GM10847 (cell line): ENCODE measurements around the gene NDUFA7.

ENCODE experiments used
- POLR2A ChIP-seq: IDR thresholded peaks from 2 replicates; pipeline ENCODE4 v1.6.1; 2011; ENCODE audit not compliant: insufficient read length; ENCODE audit errors: extremely low read depth

Gene NDUFA7

DNA sequence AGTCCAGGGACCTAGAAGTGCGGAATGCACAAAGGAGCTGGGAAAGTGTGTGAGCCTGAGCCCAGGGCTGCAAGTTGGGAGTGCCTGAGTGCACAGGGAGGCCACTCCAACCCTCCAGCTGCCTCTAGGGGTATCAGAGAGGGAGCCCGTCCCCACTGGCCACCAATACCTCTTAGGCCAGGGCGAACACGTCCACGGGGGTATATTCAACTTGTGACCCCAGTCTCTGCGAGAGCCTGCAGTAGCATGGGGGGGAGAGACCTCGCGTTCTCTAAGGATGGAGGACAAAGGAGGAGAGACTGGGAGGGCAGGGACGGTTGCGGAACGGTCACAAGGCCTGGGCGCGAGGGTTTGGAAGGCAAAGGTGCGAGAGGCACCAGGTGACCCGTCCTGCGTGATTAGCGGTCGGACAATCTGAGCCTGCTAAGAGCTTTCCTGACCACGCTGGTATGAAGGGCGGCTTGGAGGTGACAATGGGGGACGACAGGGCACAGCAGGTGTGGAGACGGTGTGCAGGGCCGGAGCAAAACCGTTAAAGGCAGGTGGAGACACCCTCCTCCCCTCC lies 13.7 kb downstream of the NDUFA7 start:
- no peak for TF ChIP-seq POLR2A

DNA sequence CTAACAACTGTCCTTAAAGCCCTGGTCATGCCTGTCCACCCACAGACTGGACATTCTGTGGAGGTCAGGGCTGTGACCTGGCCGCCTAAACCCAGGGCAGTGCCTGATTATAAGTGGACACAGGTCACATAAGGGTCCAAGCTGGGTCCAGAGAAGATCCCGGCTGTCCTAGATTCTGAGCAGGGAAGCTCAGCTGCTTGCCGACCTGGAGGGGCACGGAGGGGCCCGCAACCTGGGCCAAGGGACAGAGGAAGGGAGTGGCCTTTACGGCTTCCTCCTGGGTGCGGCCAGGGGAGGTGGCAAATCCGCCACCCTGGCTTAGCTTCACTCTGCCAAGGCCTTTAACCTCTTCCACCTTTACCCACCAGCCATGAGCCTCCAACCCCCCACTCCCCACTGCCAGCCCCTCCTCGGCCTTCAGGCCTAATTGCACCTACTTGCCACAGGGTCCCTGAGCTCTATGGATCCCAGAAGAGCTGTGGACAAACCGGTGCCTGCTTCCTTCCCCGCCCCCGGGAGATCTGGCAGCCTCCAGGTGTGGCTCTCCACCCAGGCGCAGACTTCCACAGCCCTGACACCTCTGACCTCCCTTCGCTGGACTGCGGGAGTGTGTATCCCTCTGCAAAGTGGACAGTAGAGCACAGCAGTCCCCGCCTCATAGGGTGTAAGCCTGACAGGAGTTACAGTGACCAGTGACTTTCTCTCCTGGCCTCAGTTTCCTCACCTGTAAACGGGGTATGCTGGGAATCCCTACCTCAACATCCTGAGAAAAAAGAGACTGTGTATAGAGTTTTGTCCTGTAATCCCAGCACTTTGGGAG lies 14.7 kb downstream of the NDUFA7 start:
- no peak for TF ChIP-seq POLR2A

GRCh38 chr19:8305798-8306197 lies 15.4 kb downstream of the NDUFA7 start:
- TF ChIP-seq POLR2A, result no peak

DNA sequence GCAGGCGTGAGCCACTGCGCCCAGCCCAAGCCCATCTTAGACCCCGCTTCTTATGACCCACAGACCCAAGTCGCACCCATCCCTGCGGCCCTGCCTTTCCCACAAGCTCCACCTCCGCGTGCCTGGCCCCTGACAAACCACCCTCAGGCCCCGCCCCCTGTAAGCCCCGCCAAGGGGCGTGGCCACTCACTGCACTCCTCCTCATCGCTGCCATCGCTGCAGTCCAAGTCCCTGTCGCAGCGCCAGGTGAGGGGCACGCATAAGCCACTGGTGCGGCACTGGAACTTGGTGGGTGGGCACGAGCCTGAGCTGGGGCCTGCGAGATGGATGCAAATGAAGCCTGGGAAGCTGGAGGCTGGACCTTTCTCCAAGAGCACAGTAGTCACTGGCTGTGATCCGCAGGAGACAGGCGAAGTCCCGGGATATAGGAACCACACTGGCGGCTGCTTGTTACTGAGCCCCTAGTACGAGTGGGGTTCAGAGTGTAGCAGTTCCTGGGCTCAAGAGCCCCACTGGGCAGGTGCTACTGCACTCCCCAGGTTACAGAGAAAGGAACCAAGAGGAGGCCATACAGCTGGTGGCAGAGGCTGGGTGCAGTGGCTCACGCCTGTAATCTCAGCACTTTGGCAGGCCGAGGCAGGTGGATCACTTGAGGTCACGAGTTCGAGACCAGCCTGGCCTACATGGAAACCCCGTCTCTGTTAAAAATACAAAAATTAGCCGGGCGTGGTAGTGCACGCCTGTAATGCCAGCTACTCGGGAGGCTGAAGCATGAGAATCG lies 16.1 kb downstream of the NDUFA7 start:
- no peak for TF ChIP-seq POLR2A

GRCh38 chr19:8302734-8303133 lies 18.4 kb downstream of the NDUFA7 start:
- no peak for TF ChIP-seq POLR2A

GRCh38 chr19:8302357-8302691 lies 18.9 kb downstream of the NDUFA7 start:
- no peak for TF ChIP-seq POLR2A

GRCh38 chr19:8269724-8270123 lies 51.5 kb downstream of the NDUFA7 start:
- TF ChIP-seq POLR2A, result no peak

GRCh38 chr19:8265872-8266271 lies 55.3 kb downstream of the NDUFA7 start:
- no peak for TF ChIP-seq POLR2A

GRCh38 chr19:8262431-8262830 lies 58.7 kb downstream of the NDUFA7 start:
- no peak for TF ChIP-seq POLR2A

DNA sequence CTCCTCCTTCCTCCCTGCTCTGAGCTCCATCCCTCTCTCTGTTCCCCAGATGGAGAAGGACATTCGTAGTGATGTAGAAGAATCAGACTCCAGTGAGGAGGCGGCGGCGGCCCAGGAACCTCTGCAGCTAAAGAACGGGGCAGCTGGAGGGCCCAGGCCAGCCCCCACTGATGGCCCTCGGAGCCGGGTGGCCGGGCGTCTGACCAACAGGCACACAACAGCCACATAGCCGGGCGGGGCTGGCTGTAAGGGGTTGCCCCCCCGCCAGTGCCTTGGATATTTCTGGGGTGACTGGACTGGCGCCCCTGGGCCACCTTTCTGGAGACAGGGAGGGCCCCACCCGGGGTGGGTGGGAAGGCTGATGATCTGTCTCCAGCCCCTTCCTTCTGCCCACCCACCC lies 59.3 kb downstream of the NDUFA7 start:
- no peak for TF ChIP-seq POLR2A

DNA sequence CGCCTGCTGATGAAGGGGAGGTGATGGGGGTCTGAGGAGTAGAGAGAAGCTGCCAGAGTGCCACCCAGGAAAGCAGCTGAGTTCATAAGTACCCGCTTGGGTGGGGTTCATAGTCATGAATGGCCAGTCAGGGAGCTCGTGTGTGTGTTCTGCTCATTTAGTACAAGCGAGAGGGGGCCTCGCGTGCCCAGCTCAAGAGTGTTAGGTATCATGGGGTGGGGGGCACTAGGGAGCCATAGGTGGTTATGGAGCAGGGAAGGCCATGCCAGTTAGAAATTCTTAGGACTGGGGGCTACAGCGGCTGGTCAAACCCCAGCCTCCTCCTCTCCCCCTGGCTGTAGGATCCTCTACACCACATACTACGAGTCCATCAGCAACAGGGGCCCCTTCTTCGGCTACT lies 59.8 kb downstream of the NDUFA7 start:
- no peak for TF ChIP-seq POLR2A
